Astrocyte of the spinal cord (primary cell): ENCODE data around the gene FBXO11.

Experiments used
- DNase-seq: peaks from one replicate; pipeline ENCODE4 v3.0.0; 2011; ENCODE audit warnings: low read depth, low spot score
- H3K4me3 ChIP-seq: 2 replicates; pipeline ENCODE4 v1.5.1; 2011; ENCODE audit warnings: low read depth, mild to moderate bottlenecking, low read length, moderate library complexity
- CTCF ChIP-seq: IDR thresholded peaks from 2 replicates; pipeline ENCODE4 v1.5.1; 2012; ENCODE audit warnings: low read depth, mild to moderate bottlenecking, low read length, inconsistent platforms
- in situ Hi-C: cut with HindIII; loops from 2 replicates; pipeline ENCODE4 v1.10.0; 2017; ENCODE audit warnings: low sequenced_read_pairs

Gene FBXO11

GRCh38 chr2:47779426-47779790 lies 126.9 kb downstream of the FBXO11 start:
- no peak for TF ChIP-seq CTCF
- no peak for DNase-seq
- H3K4me3 ChIP-seq: no peak overlapping the region
- in situ Hi-C loops: no loop called here

GRCh38 chr2:47778698-47779425 lies 127.4 kb downstream of the FBXO11 start:
- in situ Hi-C loops: no loop called here
- no peak for TF ChIP-seq CTCF
- no peak overlapping the region for H3K4me3 ChIP-seq
- no peak for DNase-seq

- in situ Hi-C loops: no loop called here
- no peak overlapping the region for H3K4me3 ChIP-seq
- TF ChIP-seq CTCF: no peak
- DNase-seq: no peak
These were observed 128.9 kb downstream of the FBXO11 start for GRCh38 chr2:47777277-47777937.

- H3K4me3 ChIP-seq: no peak overlapping the region
- in situ Hi-C loops: no loop called here
- no peak for TF ChIP-seq CTCF
- no peak for DNase-seq
These were observed 131.7 kb downstream of the FBXO11 start for GRCh38 chr2:47774567-47774966.

GRCh38 chr2:47772343-47772742 lies 134.0 kb downstream of the FBXO11 start:
- DNase-seq: no peak
- TF ChIP-seq CTCF: no peak
- H3K4me3 ChIP-seq: no peak overlapping the region
- in situ Hi-C loops: no loop called here

GRCh38 chr2:47771211-47771610 lies 135.1 kb downstream of the FBXO11 start:
- no peak overlapping the region for H3K4me3 ChIP-seq
- DNase-seq: peak; percentile 87
- in situ Hi-C loops: no loop called here
- TF ChIP-seq CTCF: no peak
